Panc1 (cell line): Measurements from ENCODE around the gene HLA-DMB. TPM values are rescaled to one million over a fixed set of nuclear protein-coding genes. Genes with fewer than 3 reads are reported as not detected.

Source experiments
- ATAC-seq: fragments of 200-7000 bp; cut with Tn5 transposase; 2 replicates; pipeline ENCODE4 v1.9.1; 2020; ENCODE audit warnings: mild to moderate bottlenecking, moderate library complexity
- BruUV-seq: library from RNA; stranded (reverse); fragments of 400-500 nt; replicated peaks from 2 replicates; lab custom pipeline; 2021; lab: Mats Ljungman, UMichigan
- CTCF ChIA-PET: fragments of 300-600 bp; sonication (Branson Sonifier 250); formaldehyde crosslinking; loops from one replicate; lab custom pipeline; 2022; ENCODE audit warnings: antibody characterized with exemption; lab: Charles Lee
- POLR2A ChIA-PET: fragments of 300-600 bp; sonication (Branson Sonifier 250); formaldehyde crosslinking; loops from one replicate; lab custom pipeline; 2022; ENCODE audit warnings: antibody characterized with exemption; lab: Charles Lee
- DNase-seq: peaks from one replicate; pipeline ENCODE4 v3.0.0-alpha.2; 2010; ENCODE audit warnings: low read depth, low spot score
- H3K27ac ChIP-seq: 2 replicates; pipeline ENCODE4 v1.5.1; 2011; ENCODE audit warnings: mild to moderate bottlenecking, low read length, inconsistent platforms
- H3K27me3 ChIP-seq: fragments of 200-500 bp; sonication (Bioruptor generic); 2 replicates; pipeline ENCODE4 v1.6.0; 2014; ENCODE audit warnings: low read length, inconsistent platforms; ENCODE audit not compliant: control insufficient read depth, insufficient read depth
- H3K36me3 ChIP-seq: fragments of 200-500 bp; sonication (Bioruptor generic); 2 replicates; pipeline ENCODE4 v1.5.1; 2014; ENCODE audit warnings: inconsistent platforms, mild to moderate bottlenecking, low read length, moderate library complexity; ENCODE audit not compliant: control insufficient read depth, insufficient read depth
- H3K4me1 ChIP-seq: 2 replicates; pipeline ENCODE4 v1.5.1; 2011; ENCODE audit warnings: inconsistent platforms, mild to moderate bottlenecking, low read length, moderate library complexity; ENCODE audit not compliant: control insufficient read depth, insufficient read depth
- H3K4me3 ChIP-seq, 2 experiments: 2 replicates each; pipeline ENCODE4 v1.5.1; 2011 to 2012; ENCODE audit warnings: low read depth in 2 of 2, low read length in 2 of 2, mild to moderate bottlenecking in 2 of 2, inconsistent platforms in 1 of 2, moderate library complexity in 1 of 2
- H3K9me3 ChIP-seq: fragments of 200-500 bp; sonication (Bioruptor generic); 2 replicates; pipeline ENCODE4 v1.5.1; 2014; ENCODE audit warnings: low read depth, mild to moderate bottlenecking, inconsistent platforms, low read length, moderate library complexity; ENCODE audit not compliant: control insufficient read depth, insufficient read depth
- CTCF ChIP-seq: fragments of 450-650 bp; IDR thresholded peaks from 2 replicates; pipeline ENCODE4 v1.5.1; 2017; ENCODE audit warnings: mild to moderate bottlenecking
- POLR2AphosphoS5 ChIP-seq: IDR thresholded peaks from 2 replicates; pipeline ENCODE4 v1.6.1; 2012; ENCODE audit warnings: mild to moderate bottlenecking, low read depth, low read length, moderate library complexity
- REST ChIP-seq, 2 experiments: IDR thresholded peaks; 2 replicates each; pipeline ENCODE4 v1.6.1; 2011 to 2012; ENCODE audit warnings: low read depth in 2 of 2, control low read depth in 1 of 2, low read length in 1 of 2, mild to moderate bottlenecking in 1 of 2, moderate library complexity in 1 of 2; ENCODE audit not compliant: insufficient read depth in 1 of 2
- SIN3A ChIP-seq: IDR thresholded peaks from 2 replicates; pipeline ENCODE4 v1.6.1; 2012; ENCODE audit warnings: low read depth, mild to moderate bottlenecking, low read length, moderate library complexity, borderline replicate concordance; ENCODE audit not compliant: insufficient read depth
- TCF7L2 ChIP-seq: IDR thresholded peaks from 2 replicates; pipeline ENCODE4 v1.6.1; 2011; ENCODE audit warnings: mild to moderate bottlenecking, low read depth, low read length, inconsistent platforms
- in situ Hi-C: cut with HindIII; loops from 2 replicates; pipeline ENCODE4 v1.10.0; 2016; ENCODE audit warnings: low sequenced_read_pairs, low pct_unique_long_range_greater_than_20kb
- intact Hi-C: fragments of 100-400 bp; cut with micrococcal nuclease; formaldehyde crosslinking; loops from one replicate; pipeline ENCODE4 v1.10.0; 2022; ENCODE audit not compliant: unreplicated experiment
- total RNA-seq: library from RNA; stranded (reverse); gene quantifications from one replicate; pipeline ENCODE4 v1.2.1, GENCODE V29; 2021; ENCODE audit not compliant: unreplicated experiment

The HLA-DMB gene
- total RNA-seq, 1 experiment from 2014 or later: 0.44 TPM

GRCh38 chr6:32964776-32965175, 23.9 kb upstream of the HLA-DMB start:
- intact Hi-C loops: no loop called here
- Histone ChIP-seq H3K27ac (no peak overlapping the region), H3K36me3 (no peaks in the 10 kb centered on the region; the same call in 1 of the 2 replicates), H3K4me1 (peaks cover 26% of the 10 kb centered on the region), H3K4me3 (no peak overlapping the region), H3K27me3 (no peaks in the 10 kb centered on the region), H3K9me3 (no peaks in the 10 kb centered on the region)
- BruUV-seq: no TSS peak
- ChIA-PET POLR2A (no interaction called here), CTCF (no interaction called here)
- no peak for DNase-seq
- ATAC-seq: no peak
- in situ Hi-C loops: no loop called here
- TF ChIP-seq TCF7L2 (no peak), SIN3A (no peak), REST (IDR thresholded peaks at IDR 0.05; ENCODE audit: insufficient read depth in 1 of 2, low read depth in 2 of 2, low read length in 1 of 2) (no peak), POLR2AphosphoS5 (no peak), CTCF (no peak)

GRCh38 chr6:32963866-32964265, 23.0 kb upstream of the HLA-DMB start:
- DNase-seq (no peak), ATAC-seq (no peak)
- ChIA-PET CTCF (interaction anchor here (0.6 to 0.7 kb wide), 2 partner anchors 8 to 96 kb away, joined by 3 read pairs; no protein-coding TSS in a partner anchor), POLR2A (interaction anchor here (2.0 kb wide), 1 partner anchor 8 kb away, joined by 6 read pairs; no protein-coding TSS in a partner anchor)
- Histone ChIP-seq H3K9me3 (no peaks in the 10 kb centered on the region), H3K36me3 (no peaks in the 10 kb centered on the region), H3K27me3 (no peaks in the 10 kb centered on the region), H3K27ac (no peak overlapping the region), H3K4me3 (no peak overlapping the region), H3K4me1 (peaks cover 26% of the 10 kb centered on the region)
- BruUV-seq: no TSS peak
- in situ Hi-C loops (no loop called here), intact Hi-C loops (no loop called here)
- no peak for TF ChIP-seq POLR2AphosphoS5
- no peak for TF ChIP-seq CTCF
- TF ChIP-seq SIN3A: no peak
- TF ChIP-seq REST (IDR thresholded peaks at IDR 0.05; ENCODE audit: insufficient read depth in 1 of 2, low read depth in 2 of 2, low read length in 1 of 2): no peak
- no peak for TF ChIP-seq TCF7L2
